SK-N-MC (cell line): ENCODE results near the gene EIF5A.
A peak's percentile ranks its signal among the peaks of the same experiment; 100 is the strongest.

Experiments
- DNase-seq: peaks from one replicate; pipeline ENCODE4 v3.0.0-alpha.2; 2011; ENCODE audit warnings: low read depth, low spot score
- H3K27ac ChIP-seq: fragments of 200-600 bp; sonication (generic); 2 replicates; pipeline ENCODE4 v1.5.1; 2016; ENCODE audit warnings: mixed run types
- H3K36me3 ChIP-seq: fragments of 200-600 bp; sonication (generic); 2 replicates; pipeline ENCODE4 v1.6.1; 2017; ENCODE audit warnings: antibody characterized with exemption, low read length, mixed read lengths; ENCODE audit not compliant: insufficient read depth
- H3K4me3 ChIP-seq: fragments of 200-600 bp; sonication (generic); 2 replicates; pipeline ENCODE4 v1.5.1; 2016
- H3K9ac ChIP-seq: fragments of 200-600 bp; sonication (generic); 2 replicates; pipeline ENCODE4 v1.8.0; 2017; ENCODE audit warnings: mixed run types, mixed read lengths; ENCODE audit not compliant: insufficient read length
- H3K9me3 ChIP-seq: fragments of 200-600 bp; sonication (generic); 2 replicates; pipeline ENCODE4 v1.6.1; 2017; ENCODE audit warnings: low read depth, mild to moderate bottlenecking, antibody characterized with exemption, low read length, moderate library complexity, mixed read lengths
- EZH2 ChIP-seq: fragments of 200-600 bp; sonication (generic); IDR thresholded peaks from one replicate; pipeline ENCODE4 v1.6.1; 2017; ENCODE audit warnings: antibody characterized with exemption
- FOXP2 ChIP-seq: optimal IDR thresholded peaks from 2 replicates; pipeline ENCODE3; 2011; ENCODE audit warnings: mild to moderate bottlenecking, moderate library complexity; ENCODE audit not compliant: insufficient read depth; ENCODE audit errors: extremely low read length, control extremely low read depth
- POLR2AphosphoS5 ChIP-seq: IDR thresholded peaks from 2 replicates; pipeline ENCODE4 v1.6.1; 2012; ENCODE audit warnings: mild to moderate bottlenecking, low read depth, low read length, borderline replicate concordance

EIF5A gene

GRCh38 chr17:7315570-7316235, 8.3 kb downstream of the EIF5A start:
- H3K9me3 ChIP-seq, result no peaks in the 10 kb centered on the region
- peak overlapping the region; percentile 96 for H3K4me3 ChIP-seq
- H3K27ac ChIP-seq, result peak overlapping the region; percentile 81
- H3K9ac ChIP-seq, result peak overlapping the region; percentile 93
- peaks cover 47% of the 10 kb centered on the region for H3K36me3 ChIP-seq
- no peak for DNase-seq
- TF ChIP-seq FOXP2 (no peak), POLR2AphosphoS5 (no peak), EZH2 (no peak)

GRCh38 chr17:7317161-7317803, 9.9 kb downstream of the EIF5A start:
- Histone ChIP-seq H3K9me3 (no peaks in the 10 kb centered on the region), H3K27ac (no peak overlapping the region), H3K4me3 (no peak overlapping the region), H3K36me3 (peaks cover 48% of the 10 kb centered on the region), H3K9ac (no peak overlapping the region)
- no peak for TF ChIP-seq EZH2
- TF ChIP-seq FOXP2, result no peak
- no peak for TF ChIP-seq POLR2AphosphoS5
- DNase-seq, result no peak

- DNase-seq, result no peak
- Histone ChIP-seq H3K4me3 (no peak overlapping the region), H3K36me3 (peaks cover 48% of the 10 kb centered on the region), H3K27ac (no peak overlapping the region), H3K9ac (no peak overlapping the region), H3K9me3 (no peaks in the 10 kb centered on the region)
- TF ChIP-seq EZH2 (no peak), FOXP2 (no peak), POLR2AphosphoS5 (no peak)
These were observed 10.9 kb downstream of the EIF5A start for GRCh38 chr17:7318121-7318860.

GRCh38 chr17:7321466-7321865, 14.0 kb downstream of the EIF5A start:
- Histone ChIP-seq H3K9me3 (no peaks in the 10 kb centered on the region), H3K4me3 (no peak overlapping the region), H3K9ac (no peak overlapping the region), H3K36me3 (peaks cover 62% of the 10 kb centered on the region), H3K27ac (no peak overlapping the region)
- no peak for DNase-seq
- no peak for TF ChIP-seq EZH2
- TF ChIP-seq POLR2AphosphoS5, result no peak
- TF ChIP-seq FOXP2, result no peak

GRCh38 chr17:7322520-7323194, 15.2 kb downstream of the EIF5A start:
- no peak for DNase-seq
- H3K4me3 ChIP-seq, result no peak overlapping the region
- no peaks in the 10 kb centered on the region for H3K9me3 ChIP-seq
- peaks cover 59% of the 10 kb centered on the region for H3K36me3 ChIP-seq
- H3K27ac ChIP-seq, result no peak overlapping the region
- no peak overlapping the region for H3K9ac ChIP-seq
- TF ChIP-seq EZH2 (no peak), FOXP2 (no peak), POLR2AphosphoS5 (no peak)

GRCh38 chr17:7323731-7324437, 16.5 kb downstream of the EIF5A start:
- H3K9me3 ChIP-seq, result no peaks in the 10 kb centered on the region
- DNase-seq, result no peak
- H3K4me3 ChIP-seq, result no peak overlapping the region
- no peak overlapping the region for H3K9ac ChIP-seq
- TF ChIP-seq EZH2 (no peak), FOXP2 (no peak), POLR2AphosphoS5 (no peak)
- H3K36me3 ChIP-seq, result peaks cover 51% of the 10 kb centered on the region
- no peak overlapping the region for H3K27ac ChIP-seq

- DNase-seq, result no peak
- TF ChIP-seq EZH2 (no peak), POLR2AphosphoS5 (no peak), FOXP2 (no peak)
- peaks cover 49% of the 10 kb centered on the region for H3K36me3 ChIP-seq
- no peak overlapping the region for H3K27ac ChIP-seq
- no peak overlapping the region for H3K9ac ChIP-seq
- H3K9me3 ChIP-seq, result no peaks in the 10 kb centered on the region
- H3K4me3 ChIP-seq, result no peak overlapping the region
These were observed 17.0 kb downstream of the EIF5A start for GRCh38 chr17:7324438-7324779.

GRCh38 chr17:7325031-7325528, 17.7 kb downstream of the EIF5A start:
- Histone ChIP-seq H3K4me3 (no peak overlapping the region), H3K27ac (no peak overlapping the region), H3K9me3 (no peaks in the 10 kb centered on the region), H3K9ac (no peak overlapping the region), H3K36me3 (peaks cover 49% of the 10 kb centered on the region)
- TF ChIP-seq POLR2AphosphoS5, result no peak
- no peak for TF ChIP-seq EZH2
- TF ChIP-seq FOXP2, result no peak
- DNase-seq, result no peak
